SKM-1 treated with dmso at 0.1 percent for 144 hours (cell line): ENCODE results near the gene CROT.
"Not testable (repeated sequence)": the region's sequence is repeated elsewhere in the genome, so short reads cannot be mapped to it uniquely, and the experiment has no call there.

ENCODE experiments used
- DNase-seq: peaks from one replicate; lab custom pipeline; 2025; ENCODE audit not compliant: unreplicated experiment; lab: John Stamatoyannopoulos, UW

CROT gene, protein sequence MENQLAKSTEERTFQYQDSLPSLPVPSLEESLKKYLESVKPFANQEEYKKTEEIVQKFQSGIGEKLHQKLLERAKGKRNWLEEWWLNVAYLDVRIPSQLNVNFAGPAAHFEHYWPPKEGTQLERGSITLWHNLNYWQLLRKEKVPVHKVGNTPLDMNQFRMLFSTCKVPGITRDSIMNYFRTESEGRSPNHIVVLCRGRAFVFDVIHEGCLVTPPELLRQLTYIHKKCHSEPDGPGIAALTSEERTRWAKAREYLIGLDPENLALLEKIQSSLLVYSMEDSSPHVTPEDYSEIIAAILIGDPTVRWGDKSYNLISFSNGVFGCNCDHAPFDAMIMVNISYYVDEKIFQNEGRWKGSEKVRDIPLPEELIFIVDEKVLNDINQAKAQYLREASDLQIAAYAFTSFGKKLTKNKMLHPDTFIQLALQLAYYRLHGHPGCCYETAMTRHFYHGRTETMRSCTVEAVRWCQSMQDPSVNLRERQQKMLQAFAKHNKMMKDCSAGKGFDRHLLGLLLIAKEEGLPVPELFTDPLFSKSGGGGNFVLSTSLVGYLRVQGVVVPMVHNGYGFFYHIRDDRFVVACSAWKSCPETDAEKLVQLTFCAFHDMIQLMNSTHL

DNA sequence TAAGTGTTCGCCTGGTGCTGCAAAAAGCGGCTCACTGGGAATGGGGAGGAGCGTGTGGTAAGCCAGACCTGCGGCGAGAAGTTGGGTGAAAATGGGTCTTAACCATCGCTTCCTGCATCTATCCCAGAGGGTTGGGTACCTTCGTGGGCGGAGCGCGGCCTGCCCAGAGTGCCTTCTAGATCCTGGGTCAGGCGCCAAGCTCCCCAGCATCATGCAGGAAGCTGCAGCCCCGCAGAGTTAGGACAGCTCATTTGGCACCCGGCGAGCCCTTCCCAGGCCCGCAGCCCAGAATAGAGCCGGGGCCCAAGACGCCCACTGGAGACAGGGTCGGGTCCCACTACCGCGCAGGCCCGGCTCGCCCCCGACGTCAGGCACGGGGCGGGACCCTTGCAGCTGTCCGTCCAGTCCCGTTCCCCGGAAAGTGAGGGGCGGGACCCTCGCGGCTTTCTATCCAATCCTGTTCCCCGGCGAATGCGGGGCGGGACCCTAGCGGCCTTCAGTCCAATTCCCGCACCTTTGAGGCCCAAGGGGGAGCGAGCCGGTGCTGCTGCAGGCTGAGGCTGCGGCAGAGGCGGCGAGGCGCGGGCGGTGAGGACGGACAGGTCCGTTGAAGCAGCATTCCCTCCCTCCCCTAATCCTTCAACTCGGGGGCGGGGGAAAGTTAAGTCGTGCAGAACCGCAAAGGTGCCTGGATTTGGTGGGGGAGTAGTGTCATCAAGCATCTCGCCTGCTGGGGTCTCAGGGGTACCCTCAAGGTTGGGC is at the start of gene CROT:
TSS of gene CROT (plus strand) at position 499 of the 762 bp plus-strand sequence. CDS start 3,405 bp downstream, outside the sequence.
- peak; percentile 91 for DNase-seq

GRCh38 chr7:87300756-87301155 is 44.7 kb upstream of the CROT start:
- no peak for DNase-seq

DNA sequence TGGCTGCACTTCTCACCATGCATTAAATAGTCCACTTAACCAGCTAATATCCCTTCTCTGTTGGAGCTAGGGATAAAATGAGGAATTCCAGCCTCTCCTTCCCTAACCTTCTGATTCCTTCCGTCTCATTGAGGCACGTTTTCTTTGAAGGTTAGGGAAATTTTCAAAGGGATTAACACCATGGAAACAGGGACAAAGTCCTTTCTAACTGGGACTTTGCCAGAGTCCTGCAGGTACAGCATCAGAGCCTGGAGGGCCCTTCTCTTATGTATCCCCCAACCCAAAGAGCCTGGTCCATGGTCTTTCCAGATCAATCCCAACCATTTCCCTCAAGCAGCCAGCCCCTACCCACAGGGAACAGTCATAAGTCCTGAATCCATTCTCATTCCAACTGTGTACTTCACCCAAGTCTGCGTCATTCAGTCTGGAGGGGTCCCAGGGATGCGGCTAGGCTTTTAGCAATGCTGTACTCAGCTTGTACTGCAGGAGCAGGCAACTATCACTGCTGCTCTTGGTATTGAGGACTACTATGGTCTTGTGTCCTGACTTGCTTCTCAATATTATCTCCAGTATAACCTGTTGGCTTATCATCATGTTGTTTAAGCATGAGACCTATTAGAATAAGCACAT is 34.6 kb upstream of the CROT start:
- DNase-seq: no peak

DNA sequence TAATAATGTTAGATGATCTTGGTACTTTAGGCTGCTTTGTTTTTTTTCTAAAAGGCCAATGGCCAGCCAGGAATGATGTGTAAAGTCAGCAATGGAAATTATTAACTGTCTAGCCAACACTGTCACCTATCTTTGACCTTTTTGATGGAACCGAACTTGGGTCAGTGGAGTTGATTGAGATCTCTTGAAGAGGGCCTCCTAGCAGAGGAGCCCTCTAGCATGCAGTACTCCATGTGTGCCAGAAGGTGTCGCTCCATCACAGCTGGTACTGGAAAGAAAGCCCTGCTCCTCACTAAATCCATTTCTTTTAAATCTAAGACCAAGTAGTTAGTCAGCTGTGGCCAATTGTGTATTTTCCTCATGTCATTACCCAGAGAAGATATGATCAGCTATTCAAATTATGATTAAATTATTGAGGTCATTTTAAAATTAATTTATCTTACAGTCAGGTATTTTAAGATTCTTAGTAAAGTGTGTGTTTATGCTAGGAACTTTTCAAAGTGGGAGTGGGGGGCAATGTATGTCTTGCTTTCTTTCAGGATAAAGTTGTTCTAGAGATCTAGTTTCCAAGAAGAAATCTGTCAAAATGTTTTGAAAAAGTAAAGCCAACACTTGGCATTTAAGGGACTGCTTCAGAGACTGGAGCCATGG is 33.1 kb upstream of the CROT start:
- peak; percentile 27 for DNase-seq

DNA sequence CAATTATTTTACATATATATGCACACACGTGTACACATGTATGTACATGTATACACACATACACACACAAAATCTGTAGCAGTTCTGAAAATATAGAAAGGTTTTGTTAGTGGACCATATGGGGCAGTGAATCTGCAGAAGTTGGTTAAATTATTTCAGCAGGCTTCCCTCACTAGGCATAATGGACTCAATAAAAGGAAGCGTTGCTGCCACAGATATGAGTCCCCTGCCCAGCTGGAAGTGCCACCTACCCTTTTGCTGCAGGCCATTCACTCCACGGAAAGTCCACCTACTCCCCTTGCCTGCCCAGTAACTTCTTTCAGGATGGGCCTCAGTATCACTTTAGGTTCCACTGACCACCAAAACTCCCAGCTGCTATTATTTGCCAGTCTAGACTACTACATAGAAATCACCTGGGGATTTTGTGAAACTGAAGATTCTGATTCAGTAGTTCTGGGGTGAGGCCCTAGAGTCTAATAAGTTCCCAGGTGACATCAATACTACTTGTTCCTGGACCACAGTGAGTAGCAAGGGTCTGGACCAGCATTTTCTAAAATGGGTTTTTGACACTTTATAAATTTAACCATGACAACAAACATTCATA is 29.3 kb upstream of the CROT start:
- no peak for DNase-seq

DNA sequence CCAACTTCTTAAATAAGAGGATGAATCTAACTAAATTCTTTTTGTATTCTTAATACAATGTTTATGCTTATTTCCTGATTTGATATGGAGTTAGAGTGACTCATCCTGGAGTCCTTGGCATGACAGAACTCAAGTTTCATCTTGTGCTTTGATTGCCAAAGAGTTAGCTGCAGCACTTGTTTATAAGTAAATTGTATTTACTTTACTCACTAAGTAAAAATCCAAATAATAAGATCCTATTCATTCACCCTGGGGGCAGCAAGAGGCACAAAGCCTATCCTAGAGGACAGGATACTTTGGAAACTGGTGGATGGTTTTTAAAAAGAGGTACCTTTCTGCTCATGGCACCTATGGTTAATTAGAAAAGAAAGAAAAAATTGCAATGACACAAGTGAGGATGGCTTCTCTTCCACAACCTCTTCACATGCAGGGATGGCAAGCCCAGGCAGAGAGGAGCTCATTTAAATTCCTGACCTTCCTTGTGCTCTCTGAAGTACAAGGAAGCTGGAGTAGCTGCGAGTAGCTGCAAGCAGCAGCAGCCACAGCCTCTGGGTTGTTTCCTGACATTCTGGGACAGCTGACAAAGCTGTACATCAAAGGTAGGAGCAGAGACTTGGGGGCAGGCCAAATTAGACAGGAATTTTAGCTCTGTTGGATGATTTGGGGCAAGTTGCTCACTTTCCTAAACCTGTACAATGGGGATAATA is 28.5 kb upstream of the CROT start:
- no peak for DNase-seq

GRCh38 chr7:87317691-87318245 is 27.7 kb upstream of the CROT start:
- no peak for DNase-seq

- no peak for DNase-seq
Measured at GRCh38 chr7:87318741-87319140, 26.7 kb upstream of the CROT start.

- DNase-seq: not testable (repeated sequence)
Measured at GRCh38 chr7:87319154-87319581, 26.3 kb upstream of the CROT start.

GRCh38 chr7:87322912-87323311 is 22.6 kb upstream of the CROT start:
- DNase-seq: peak; percentile 6

GRCh38 chr7:87325576-87326370 is 19.7 kb upstream of the CROT start:
- no peak for DNase-seq

DNA sequence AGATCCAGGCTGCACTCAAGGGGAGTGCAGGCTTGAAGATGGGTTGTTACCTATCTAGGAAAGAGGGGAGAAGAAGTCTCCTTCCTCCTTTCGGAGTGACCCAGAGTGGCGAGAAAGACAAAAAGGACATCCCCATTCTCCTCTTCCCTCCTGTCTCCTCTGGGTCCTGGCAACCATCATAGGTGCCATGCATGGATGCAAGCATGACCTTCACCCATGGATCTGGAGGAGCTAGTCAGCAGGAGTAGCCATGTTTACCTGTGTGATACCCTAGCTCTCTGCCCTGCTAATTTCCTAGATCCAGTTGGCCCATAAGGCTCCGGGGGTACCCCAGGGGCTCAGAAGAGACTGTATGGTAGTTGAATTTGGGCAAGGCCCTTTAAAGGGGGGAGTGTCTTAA is 17.2 kb upstream of the CROT start:
- no peak for DNase-seq

- no peak for DNase-seq
Measured at GRCh38 chr7:87330316-87330715, 15.1 kb upstream of the CROT start.

DNA sequence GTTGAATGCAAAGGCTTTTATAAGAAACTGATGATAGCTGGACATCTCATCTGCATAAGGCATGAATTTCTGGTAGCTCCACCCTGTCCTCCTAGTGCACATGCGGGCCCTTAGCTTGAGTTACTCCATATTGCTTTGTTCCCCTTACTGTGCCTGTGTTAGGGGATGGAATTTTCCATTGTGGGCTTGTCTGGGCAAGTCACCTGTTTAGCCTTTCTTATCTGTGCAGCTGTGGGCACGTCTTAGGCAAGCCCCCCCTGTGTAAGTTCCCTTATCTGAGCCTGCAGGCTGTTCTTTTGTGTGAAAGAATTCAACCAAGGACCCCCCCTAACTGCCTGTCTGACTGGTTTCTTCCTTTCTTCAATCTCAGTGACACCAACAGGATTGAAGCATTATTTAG is 14.5 kb upstream of the CROT start:
- DNase-seq: no peak

GRCh38 chr7:87331687-87332252 is 13.7 kb upstream of the CROT start:
- DNase-seq: no peak

- no peak for DNase-seq
Measured at GRCh38 chr7:87332321-87332720, 13.1 kb upstream of the CROT start.

DNA sequence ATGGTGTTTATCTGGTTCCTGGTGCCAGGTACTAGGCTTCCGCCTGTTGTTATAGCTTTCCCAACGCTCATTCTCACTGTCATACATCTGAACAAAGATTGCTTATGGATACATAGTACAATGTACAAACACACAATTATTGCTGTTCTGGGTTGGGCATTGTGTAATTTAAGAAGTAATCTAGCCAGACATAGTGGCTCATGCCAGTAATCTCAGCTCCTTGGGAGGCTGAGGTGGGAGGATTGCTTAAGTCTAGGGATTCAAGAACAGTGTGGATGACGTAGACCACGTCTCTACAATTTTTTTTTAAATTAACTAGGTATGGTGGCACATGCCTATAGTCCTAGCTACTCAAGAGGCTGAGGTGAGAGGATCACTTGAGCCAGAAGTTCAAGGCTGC is 9.3 kb upstream of the CROT start:
- DNase-seq: no peak

- DNase-seq: no peak
Measured at GRCh38 chr7:87337331-87337730, 8.1 kb upstream of the CROT start.
